HCT116 (cell line): ENCODE measurements around the gene GRIK4.

ENCODE experiments used
- CTCF ChIP-seq, 3 experiments: fragments of 200-600 bp in 1 of 3; sonication (generic) in 1 of 3; IDR thresholded peaks in 2 of 3; conservative IDR thresholded peaks in 1 of 3; 2 replicates each; pipeline ENCODE4 v1.5.1; 2012 to 2017; ENCODE audit warnings: low read depth in 2 of 3, low read length in 2 of 3, antibody characterized with exemption in 1 of 3, borderline replicate concordance in 1 of 3, control low read depth in 1 of 3, mild to moderate bottlenecking in 1 of 3, mixed read lengths in 1 of 3, mixed run types in 1 of 3, moderate library complexity in 1 of 3; ENCODE audit not compliant: insufficient read depth in 1 of 3
- POLR2A ChIP-seq: IDR thresholded peaks from 2 replicates; pipeline ENCODE4 v1.7.0; 2011; ENCODE audit warnings: borderline replicate concordance; ENCODE audit not compliant: insufficient read depth, insufficient read length; ENCODE audit errors: extremely low read depth
- POLR2AphosphoS5 ChIP-seq: IDR thresholded peaks from 2 replicates; pipeline ENCODE4 v1.6.1; 2011; ENCODE audit warnings: mild to moderate bottlenecking, low read depth, low read length, moderate library complexity

GRCh38 chr11:120858740-120859139, 347.2 kb downstream of the GRIK4 start:
- TF ChIP-seq POLR2A (no peak), CTCF (IDR thresholded peaks at IDR 0.05 in 2 of 3, conservative IDR thresholded peaks at IDR 0.05 in 1 of 3; ENCODE audit: borderline replicate concordance in 1 of 3, insufficient read depth in 1 of 3, low read depth in 2 of 3, low read length in 2 of 3) (no peak), POLR2AphosphoS5 (no peak)
